Measurements from ENCODE around the gene RPL34. TPM values are rescaled to one million over a fixed set of nuclear protein-coding genes. Genes with fewer than 3 reads are reported as not detected.

Gene RPL34
- 100 to 1,000 TPM; 612 to 800 (median 663) TPM for total RNA-seq
- polyA plus RNA-seq: 1,000 to 10,000 TPM; 3,315 to 3,397 TPM
- long read RNA-seq, donor 1, transcript RPL34-206 (2 exons, 629 nt): minor isoform, 37 of 321 reads
- long read RNA-seq, donor 1, transcript RPL34-202 (5 exons, 441 nt): major isoform, 204 of 321 reads
- long read RNA-seq, donor 1, transcript RPL34-201 (5 exons, 529 nt): minor isoform, 7 of 321 reads
- long read RNA-seq, donor 1, partial matches to known transcripts: 63 of 321 reads
- long read RNA-seq, donor 1, other reads (novel, unspliced or antisense): 10 of 321 reads
- long read RNA-seq, donor 2, transcript RPL34-206 (2 exons, 629 nt): minor isoform, 47 of 389 reads
- long read RNA-seq, donor 2, transcript RPL34-202 (5 exons, 441 nt): major isoform, 240 of 389 reads
- long read RNA-seq, donor 2, partial matches to known transcripts: 96 of 389 reads
- long read RNA-seq, donor 2, other reads (novel, unspliced or antisense): 2 of 389 reads
- long read RNA-seq, donor 3, transcript RPL34-202 (5 exons, 441 nt): major isoform, 23 of 45 reads
- long read RNA-seq, donor 3, transcript RPL34-206 (2 exons, 629 nt): minor isoform, 6 of 45 reads
- long read RNA-seq, donor 3, partial matches to known transcripts: 11 of 45 reads
- long read RNA-seq, donor 3, other reads (novel, unspliced or antisense): 3 of 45 reads

DNA sequence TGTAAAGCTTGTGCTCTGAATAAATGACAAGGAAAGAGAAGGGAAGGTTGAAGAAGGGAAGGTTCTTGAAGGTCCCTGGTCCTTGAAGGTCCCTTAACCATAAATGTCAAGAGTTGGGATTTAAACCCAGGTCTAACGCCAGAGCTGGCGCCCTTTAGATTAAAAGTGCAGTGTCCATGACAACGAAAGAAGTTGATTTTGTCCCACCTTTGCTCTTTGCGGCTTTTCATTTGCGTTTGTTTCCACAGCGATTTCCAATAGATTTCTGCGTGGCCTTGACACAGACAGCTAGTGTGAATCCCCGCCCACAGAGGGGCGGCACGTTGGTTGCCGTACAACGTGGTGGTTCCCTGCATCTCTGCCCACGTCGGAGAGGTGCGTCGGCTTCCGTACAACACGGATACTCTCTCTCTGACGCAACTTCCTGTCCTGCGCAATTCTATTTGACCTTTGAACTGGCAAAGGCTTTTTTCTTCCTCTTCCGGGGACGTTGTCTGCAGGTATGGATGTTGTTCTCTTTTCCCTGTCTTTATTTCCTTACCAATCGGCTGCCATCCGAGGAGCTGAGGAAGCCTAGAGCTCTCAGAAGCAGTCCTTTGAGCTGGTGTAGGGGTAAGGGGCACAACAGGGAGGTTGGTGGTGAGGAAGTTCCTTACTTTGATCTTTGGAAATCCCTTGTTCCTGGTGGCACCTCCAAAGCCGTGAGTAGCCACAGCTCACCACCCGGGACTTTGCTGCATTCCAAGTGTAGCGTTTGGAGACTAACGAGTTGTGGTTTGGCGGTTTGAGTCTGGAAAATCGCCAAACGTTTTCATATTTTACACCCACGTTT, at the start of gene RPL34:
RPL34 (plus strand) TSS at position 476 of the 832 bp plus-strand sequence. CDS start 1,384 bp downstream, outside the sequence.
- Histone ChIP-seq H3K36me3 (peaks cover 0 to 43% (median 33%) of the 10 kb centered on the region in 9 donors), H3K27ac (peak within 1 kb of the TSS in 9 of 10 donors; percentile 66 to 92 (median 82)), H3K4me3 (peak within 1 kb of the TSS; percentile 49 to 86 (median 76)), H3K9me3 (peaks cover 0 to 16% (median 5%) of the 10 kb centered on the region in 11 donors), H3K4me1 (peaks cover 0 to 54% (median 39%) of the 10 kb centered on the region in 9 donors), H3K27me3 (no peaks in the 10 kb centered on the region)
- TF ChIP-seq, protein P1, sequence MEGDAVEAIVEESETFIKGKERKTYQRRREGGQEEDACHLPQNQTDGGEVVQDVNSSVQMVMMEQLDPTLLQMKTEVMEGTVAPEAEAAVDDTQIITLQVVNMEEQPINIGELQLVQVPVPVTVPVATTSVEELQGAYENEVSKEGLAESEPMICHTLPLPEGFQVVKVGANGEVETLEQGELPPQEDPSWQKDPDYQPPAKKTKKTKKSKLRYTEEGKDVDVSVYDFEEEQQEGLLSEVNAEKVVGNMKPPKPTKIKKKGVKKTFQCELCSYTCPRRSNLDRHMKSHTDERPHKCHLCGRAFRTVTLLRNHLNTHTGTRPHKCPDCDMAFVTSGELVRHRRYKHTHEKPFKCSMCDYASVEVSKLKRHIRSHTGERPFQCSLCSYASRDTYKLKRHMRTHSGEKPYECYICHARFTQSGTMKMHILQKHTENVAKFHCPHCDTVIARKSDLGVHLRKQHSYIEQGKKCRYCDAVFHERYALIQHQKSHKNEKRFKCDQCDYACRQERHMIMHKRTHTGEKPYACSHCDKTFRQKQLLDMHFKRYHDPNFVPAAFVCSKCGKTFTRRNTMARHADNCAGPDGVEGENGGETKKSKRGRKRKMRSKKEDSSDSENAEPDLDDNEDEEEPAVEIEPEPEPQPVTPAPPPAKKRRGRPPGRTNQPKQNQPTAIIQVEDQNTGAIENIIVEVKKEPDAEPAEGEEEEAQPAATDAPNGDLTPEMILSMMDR (IDR thresholded peaks at IDR 0.05): no peak
- DNase-seq: peak; percentile 94 to 98
- intact Hi-C loops (cut with DNase I): loop anchor here in 2 of 10 donors (1.0 to 10.0 kb wide), 3 partner anchors 30 to 906 kb away; partner anchors contain the start of gene OSTC (in 2 of the 2)
- ATAC-seq: peak; percentile 100
- 0 to 1% methylated on average over 32 of the region's 32 CpGs for WGBS, 2 donors

DNA sequence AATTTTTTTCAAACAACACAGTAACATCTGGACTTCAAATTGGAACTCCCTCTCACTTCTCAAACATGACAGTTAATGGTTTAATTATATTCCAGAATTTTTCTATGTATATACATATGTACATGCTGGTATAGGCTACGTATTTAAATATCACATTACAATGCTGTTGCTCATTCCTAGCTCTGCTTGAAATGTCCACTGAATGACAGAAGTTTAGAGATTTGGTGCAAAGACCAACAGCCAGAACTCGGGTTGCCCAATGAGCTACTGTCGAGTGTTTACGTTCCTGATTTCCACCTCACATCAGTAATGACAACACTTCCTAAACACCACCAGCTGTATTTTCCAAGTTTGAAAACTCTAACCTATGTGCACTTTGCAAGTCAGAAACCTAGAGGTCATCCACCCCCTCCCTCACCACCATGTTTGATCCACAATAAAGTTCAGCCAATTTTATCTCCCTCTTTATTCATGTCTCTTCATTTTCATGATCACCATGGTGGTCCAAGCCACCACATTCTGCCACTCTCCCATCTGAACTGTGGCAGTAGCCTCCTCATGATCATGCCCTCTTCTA, 49.3 kb upstream of the RPL34 start:
- TF ChIP-seq, protein P1 (IDR thresholded peaks at IDR 0.05): no peak
- no peak overlapping the region for H3K4me3 ChIP-seq
- peaks cover 0 to 5% (median 0%) of the 10 kb centered on the region in 9 donors for H3K4me1 ChIP-seq
- DNase-seq: no peak
- no peaks in the 10 kb centered on the region for H3K36me3 ChIP-seq
- intact Hi-C loops (cut with DNase I): loop anchor here in 8 of 10 donors (2.0 to 10.0 kb wide), 7 partner anchors 216 to 556 kb away; no protein-coding TSS in a partner anchor
- ATAC-seq: no peak
- no peaks in the 10 kb centered on the region for H3K9me3 ChIP-seq
- 74 to 78% methylated on average over 4 of the region's 4 CpGs for WGBS, 2 donors
- peaks cover 0 to 11% (median 0%) of the 10 kb centered on the region in 7 donors for H3K27me3 ChIP-seq
- no peak overlapping the region for H3K27ac ChIP-seq

DNA sequence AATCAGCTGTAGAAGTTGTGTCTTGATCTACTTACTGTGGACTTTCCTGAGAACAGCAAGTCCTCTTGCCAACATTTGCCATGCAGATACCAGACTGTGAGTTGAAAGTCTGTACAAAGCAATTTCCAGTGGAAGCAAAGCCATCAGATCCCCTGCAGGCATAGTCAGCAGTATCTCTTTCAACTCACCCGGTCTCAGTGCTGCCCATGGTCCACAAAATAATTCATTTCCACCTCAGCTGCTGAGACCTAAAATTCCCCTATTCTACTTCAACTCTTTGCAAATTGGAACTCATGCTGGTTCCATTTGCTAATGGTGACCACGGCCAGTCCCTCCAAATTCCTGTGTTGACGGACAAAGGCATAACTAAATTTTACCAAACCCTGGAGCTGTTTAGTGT, 46.0 kb upstream of the RPL34 start:
- Histone ChIP-seq H3K4me1 (peaks cover 0 to 5% (median 0%) of the 10 kb centered on the region in 9 donors), H3K36me3 (no peaks in the 10 kb centered on the region), H3K27me3 (peaks cover 0 to 11% (median 0%) of the 10 kb centered on the region in 7 donors), H3K27ac (no peak overlapping the region), H3K4me3 (no peak overlapping the region), H3K9me3 (no peaks in the 10 kb centered on the region)
- WGBS, 2 donors: 78 to 82% methylated on average over 3 of the region's 3 CpGs
- TF ChIP-seq, protein P1 (IDR thresholded peaks at IDR 0.05): no peak
- intact Hi-C loops (cut with DNase I): loop anchor here in 7 of 10 donors (5.0 to 10.0 kb wide), 5 partner anchors 220 to 560 kb away; no protein-coding TSS in a partner anchor
- ATAC-seq (no peak), DNase-seq (no peak)

Measured in heart right ventricle (tissue), 16 donors.